ENCODE results near the gene DESI2.

Gene DESI2

DNA sequence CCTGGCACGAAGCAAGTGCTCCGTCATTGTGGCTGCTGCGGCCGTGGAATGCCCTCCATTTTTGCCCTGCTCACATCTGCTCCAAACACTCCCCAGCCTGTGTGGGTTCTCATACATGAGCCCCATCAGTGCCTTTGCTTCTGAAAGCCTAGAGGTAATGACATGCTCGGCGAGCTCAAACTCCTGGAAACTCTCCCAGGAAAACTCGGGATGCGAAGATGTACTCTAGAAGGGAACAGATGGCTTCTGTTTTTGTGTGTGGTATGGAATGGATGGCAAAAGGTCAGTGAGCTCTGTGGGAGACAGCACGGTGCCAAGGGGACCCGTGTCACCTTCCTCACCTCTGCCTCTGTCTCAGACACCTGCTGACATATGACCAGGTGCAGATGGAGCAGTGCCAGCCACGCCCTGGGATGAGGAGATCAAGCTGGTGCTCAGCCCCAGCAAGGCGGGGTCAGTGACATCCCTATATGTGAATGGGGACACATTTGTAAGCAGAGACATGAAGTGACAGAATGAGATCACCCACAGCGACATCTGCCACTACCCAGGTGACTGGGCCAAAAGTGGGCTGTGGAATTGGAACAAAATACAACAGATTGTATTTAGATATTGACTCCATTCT is 98.5 kb downstream of the DESI2 start:
- no peak for DNase-seq (ENCODE audit: low read depth in 4 of 4, low spot score in 1 of 4)

DNA sequence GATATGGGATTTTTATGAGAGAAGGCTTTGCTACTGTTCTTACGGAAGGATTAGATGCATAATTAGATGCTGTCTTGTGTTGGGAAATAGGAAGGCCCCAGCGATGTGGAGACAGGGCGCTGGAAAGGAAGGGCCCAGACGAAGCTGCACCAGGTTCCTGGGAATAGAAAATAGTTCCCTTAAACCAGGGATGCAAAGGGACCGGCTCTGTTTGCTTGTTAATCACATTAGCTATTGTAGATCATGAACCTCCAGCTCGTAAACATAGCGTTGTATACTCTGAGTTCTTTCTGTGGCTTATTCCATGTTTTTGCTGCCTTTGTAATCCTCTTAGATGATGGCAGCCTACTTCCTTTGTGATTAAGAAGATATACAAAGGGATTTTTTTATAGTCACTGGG is 102.7 kb downstream of the DESI2 start:
- no peak for DNase-seq (ENCODE audit: low read depth in 4 of 4, low spot score in 1 of 4)

DNA sequence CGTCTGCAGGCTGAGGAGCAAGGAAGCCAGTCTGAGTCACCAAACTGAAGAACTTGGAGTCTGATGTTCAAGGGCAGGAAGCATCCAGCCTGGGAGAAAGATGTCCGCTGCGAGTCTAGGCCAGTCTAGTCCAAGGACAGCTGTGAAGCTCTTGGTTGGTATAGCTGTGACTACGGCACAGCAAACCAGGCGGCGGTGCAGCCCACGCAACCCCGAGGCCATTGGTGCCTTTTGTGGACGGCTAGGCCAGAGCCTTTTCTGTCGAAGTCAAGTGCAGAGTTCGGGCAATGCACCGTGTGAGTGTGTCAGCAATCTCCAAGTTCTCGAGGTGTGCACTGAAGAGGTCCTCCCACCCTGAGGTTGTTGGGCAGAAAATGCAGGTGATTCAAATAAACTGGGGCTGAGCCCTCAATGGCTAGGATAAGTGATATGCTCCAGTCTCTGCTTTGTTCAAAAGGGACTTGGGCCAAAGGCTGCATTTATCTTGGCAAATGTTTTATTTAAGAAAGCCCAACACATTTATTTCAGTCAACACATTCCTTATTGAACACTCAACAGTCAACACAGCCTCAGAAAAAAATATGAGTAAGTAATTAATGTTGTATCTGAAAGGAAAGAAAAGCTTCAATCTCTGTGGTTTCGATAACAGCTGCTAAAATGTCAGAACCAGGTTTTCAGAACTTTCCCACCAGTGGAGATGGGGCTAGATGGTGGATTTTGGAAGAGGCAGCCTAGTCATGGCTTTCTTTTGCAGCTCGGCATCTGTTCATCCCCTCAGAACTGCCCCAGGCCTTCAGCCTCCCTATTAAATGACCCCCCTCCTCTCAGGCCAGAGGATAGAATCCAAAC is 104.4 kb downstream of the DESI2 start:
- DNase-seq (ENCODE audit: low read depth in 4 of 4, low spot score in 1 of 4) = no peak

Data from stimulated activated CD4-positive, alpha-beta T cell treated with anti-CD3 and anti-CD28 coated beads, Interleukin-1b, Interleukin-23, amount 100 ng/mL, for 24 hours (primary cell).